H1 (cell line): ENCODE results near the gene ASPG. TPM values are rescaled to one million over a fixed set of nuclear protein-coding genes. Genes with fewer than 3 reads are reported as not detected.

Source experiments
- CTCF ChIA-PET: fragments of 300-600 bp; sonication (Branson Sonifier 250); formaldehyde crosslinking; loops from one replicate; lab custom pipeline; 2021; ENCODE audit not compliant: partially characterized antibody; lab: Charles Lee
- POLR2A ChIA-PET: fragments of 300-600 bp; sonication (Branson Sonifier 250); formaldehyde crosslinking; loops from one replicate; lab custom pipeline; 2021; ENCODE audit warnings: inconsistent platforms; ENCODE audit not compliant: partially characterized antibody; lab: Charles Lee
- DNase-seq, 2 experiments: peaks; one replicate each; pipeline versions ENCODE4 v3.0.0 to v3.0.0-alpha.2; 2010 to 2022; ENCODE audit warnings: low spot score in 2 of 2, low read depth in 1 of 2, mixed read lengths in 1 of 2
- FAIRE-seq: peaks from 2 replicates; lab custom pipeline; 2011; peaks lifted over from hg19 to GRCh38; lab: Jason Lieb, UNC
- H2AFZ ChIP-seq: 2 replicates; pipeline ENCODE4 v1.8.1; 2012; ENCODE audit warnings: low read length, inconsistent platforms
- H2AK5ac ChIP-seq: 2 replicates; pipeline ENCODE4 v1.6.1; 2013; ENCODE audit warnings: low read depth, low read length
- H2BK120ac ChIP-seq: replicated peaks from 2 replicates; pipeline ENCODE3; 2013; ENCODE audit warnings: low read depth, low read length, inconsistent platforms
- H2BK12ac ChIP-seq: 2 replicates; pipeline ENCODE4 v1.6.1; 2013; ENCODE audit warnings: low read depth, low read length
- H2BK15ac ChIP-seq: 2 replicates; pipeline ENCODE4 v1.6.1; 2013; ENCODE audit warnings: low read length
- H2BK20ac ChIP-seq: 2 replicates; pipeline ENCODE4 v1.6.1; 2013; ENCODE audit warnings: low read length
- H2BK5ac ChIP-seq: 2 replicates; pipeline ENCODE4 v1.6.1; 2013; ENCODE audit warnings: low read depth, low read length
- H3K14ac ChIP-seq: 2 replicates; pipeline ENCODE4 v1.6.1; 2013; ENCODE audit warnings: inconsistent platforms; ENCODE audit not compliant: insufficient read length
- H3K18ac ChIP-seq: 2 replicates; pipeline ENCODE4 v1.6.1; 2013; ENCODE audit warnings: low read length; ENCODE audit errors: extremely low read depth
- H3K23ac ChIP-seq: 2 replicates; pipeline ENCODE4 v1.6.1; 2013; ENCODE audit warnings: inconsistent platforms; ENCODE audit not compliant: insufficient read length
- H3K23me2 ChIP-seq: 2 replicates; pipeline ENCODE4 v1.6.1; 2013; ENCODE audit warnings: low read depth, low read length
- H3K27ac ChIP-seq: 2 replicates; pipeline ENCODE4 v1.6.1; 2011; ENCODE audit warnings: low read depth, low read length, inconsistent platforms
- H3K27me3 ChIP-seq, 4 experiments: replicated peaks in 1 of 4; 1 replicate in 1 of 4; 2 replicates in 3 of 4; pipeline versions ENCODE4 v1.6.1 to v1.8.1; 2011 to 2013; ENCODE audit warnings: low read length in 3 of 4, mild to moderate bottlenecking in 3 of 4, inconsistent platforms in 2 of 4, mixed read lengths in 2 of 4, moderate library complexity in 1 of 4; ENCODE audit not compliant: control insufficient read depth in 3 of 4, insufficient read depth in 3 of 4; ENCODE audit errors: extremely low read depth in 1 of 4
- H3K36me3 ChIP-seq, 4 experiments: 2 replicates each; pipeline versions ENCODE4 v1.6.1 to v1.8.1; 2011 to 2013; ENCODE audit warnings: mild to moderate bottlenecking in 4 of 4, low read length in 3 of 4, moderate library complexity in 2 of 4, control low read depth in 1 of 4, inconsistent platforms in 1 of 4; ENCODE audit not compliant: insufficient read depth in 4 of 4, control insufficient read depth in 2 of 4
- H3K4ac ChIP-seq: replicated peaks from 2 replicates; pipeline ENCODE3; 2013; ENCODE audit warnings: low read length, low read depth, mixed read lengths, inconsistent platforms; ENCODE audit not compliant: insufficient read length
- H3K4me1 ChIP-seq, 4 experiments: replicated peaks in 1 of 4; 1 replicate in 1 of 4; 2 replicates in 3 of 4; pipeline versions ENCODE4 v1.6.1 to v1.8.1; 2011 to 2013; ENCODE audit warnings: low read length in 3 of 4, inconsistent platforms in 2 of 4, mixed read lengths in 1 of 4; ENCODE audit not compliant: insufficient read depth in 4 of 4, control insufficient read depth in 3 of 4
- H3K4me2 ChIP-seq, 2 experiments: 2 replicates each; pipeline versions ENCODE4 v1.6.1 to v1.8.1; 2011 to 2013; ENCODE audit warnings: low read depth in 2 of 2, low read length in 2 of 2, control low read depth in 1 of 2, inconsistent platforms in 1 of 2, mild to moderate bottlenecking in 1 of 2; ENCODE audit not compliant: insufficient read depth in 1 of 2
- H3K4me3 ChIP-seq, 4 experiments: fragments of 200-600, 300-600 bp in 1 of 4; sonication (generic), shearing (Covaris generic), sonication (Bioruptor Twin) in 1 of 4; 2 replicates each; pipeline versions ENCODE4 v1.5.1 to v1.8.1; 2011 to 2016; ENCODE audit warnings: low read length in 4 of 4, low read depth in 3 of 4, control low read depth in 2 of 4, inconsistent platforms in 2 of 4, mild to moderate bottlenecking in 2 of 4, mixed read lengths in 1 of 4, moderate library complexity in 1 of 4; ENCODE audit not compliant: insufficient read depth in 2 of 4; ENCODE audit errors: extremely low read depth in 1 of 4
- H3K56ac ChIP-seq: replicated peaks from 2 replicates; pipeline ENCODE3; 2013; ENCODE audit warnings: low read depth, mild to moderate bottlenecking, mixed read lengths, low read length, inconsistent platforms; ENCODE audit not compliant: insufficient read length
- H3K79me1 ChIP-seq: 2 replicates; pipeline ENCODE4 v1.6.1; 2013; ENCODE audit warnings: low read depth, low read length, control low read depth
- H3K79me2 ChIP-seq, 2 experiments: 2 replicates each; pipeline versions ENCODE4 v1.6.1 to v1.8.1; 2012 to 2013; ENCODE audit warnings: low read length in 2 of 2, mild to moderate bottlenecking in 2 of 2, inconsistent platforms in 1 of 2; ENCODE audit not compliant: insufficient read depth in 2 of 2, control insufficient read depth in 1 of 2
- H3K9ac ChIP-seq, 4 experiments: replicated peaks in 1 of 4; 1 replicate in 1 of 4; 2 replicates in 3 of 4; pipeline versions ENCODE4 v1.6.1 to v1.8.1; 2011 to 2013; ENCODE audit warnings: low read depth in 3 of 4, low read length in 3 of 4, control low read depth in 2 of 4, mild to moderate bottlenecking in 2 of 4, moderate library complexity in 2 of 4, inconsistent platforms in 1 of 4; ENCODE audit errors: extremely low read depth in 1 of 4
- H3K9me3 ChIP-seq, 2 experiments: 2 replicates each; pipeline versions ENCODE4 v1.6.1 to v1.8.1; 2012 to 2013; ENCODE audit warnings: mild to moderate bottlenecking in 2 of 2, moderate library complexity in 2 of 2, control low read depth in 1 of 2, inconsistent platforms in 1 of 2, low read depth in 1 of 2, low read length in 1 of 2, mixed read lengths in 1 of 2; ENCODE audit not compliant: insufficient read depth in 2 of 2
- H4K20me1 ChIP-seq, 2 experiments: replicated peaks in 1 of 2; 2 replicates each; pipeline versions ENCODE3 to v1.8.1; 2011 to 2013; ENCODE audit warnings: inconsistent platforms in 2 of 2, low read length in 2 of 2, mild to moderate bottlenecking in 1 of 2; ENCODE audit not compliant: insufficient read depth in 2 of 2, control insufficient read depth in 1 of 2
- H4K5ac ChIP-seq: 2 replicates; pipeline ENCODE4 v1.6.1; 2013; ENCODE audit warnings: low read length, low read depth, mixed read lengths, inconsistent platforms; ENCODE audit not compliant: insufficient read length
- H4K8ac ChIP-seq: 2 replicates; pipeline ENCODE4 v1.8.0; 2013; ENCODE audit warnings: mild to moderate bottlenecking, moderate library complexity, low read length, inconsistent platforms; ENCODE audit not compliant: insufficient read depth; ENCODE audit errors: extremely low read depth
- H4K91ac ChIP-seq: replicated peaks from 2 replicates; pipeline ENCODE3; 2013; ENCODE audit warnings: low read length, mixed read lengths, inconsistent platforms; ENCODE audit not compliant: insufficient read length
- ASH2L ChIP-seq: fragments of 200-600, 300-600 bp; sonication (generic); IDR thresholded peaks from one replicate; pipeline ENCODE4 v1.7.1; 2017; ENCODE audit warnings: low read length
- BCL11A ChIP-seq, 2 experiments: IDR thresholded peaks; one replicate each; pipeline ENCODE4 v1.6.1; 2011; ENCODE audit warnings: low read depth in 2 of 2, low read length in 2 of 2, mild to moderate bottlenecking in 2 of 2
- CBX5 ChIP-seq: fragments of 300-800, 300-1000 bp; sonication (generic); IDR thresholded peaks from 2 replicates; pipeline ENCODE4 v1.7.1; 2016; ENCODE audit warnings: antibody characterized with exemption, low read length, low read depth
- CHD2 ChIP-seq: IDR thresholded peaks from 2 replicates; pipeline ENCODE4 v1.6.1; 2012; ENCODE audit warnings: low read length, improper control_type of control experiment
- HDAC2 ChIP-seq, 2 experiments: fragments of 300-600 bp in 1 of 2; sonication (generic) in 1 of 2; IDR thresholded peaks; 2 replicates each; pipeline ENCODE4 v1.6.1; 2011 to 2012; ENCODE audit warnings: low read depth in 2 of 2, low read length in 2 of 2, mild to moderate bottlenecking in 2 of 2, moderate library complexity in 2 of 2, borderline replicate concordance in 1 of 2, inconsistent platforms in 1 of 2
- JUND ChIP-seq: IDR thresholded peaks from 2 replicates; pipeline ENCODE4 v1.6.1; 2011; ENCODE audit warnings: mild to moderate bottlenecking, improper control_type of control experiment, low read length
- KDM1A ChIP-seq: fragments of 200-600, 300-600 bp; sonication (generic); IDR thresholded peaks from 2 replicates; pipeline ENCODE4 v1.7.1; 2016; ENCODE audit warnings: mild to moderate bottlenecking, low read length, borderline replicate concordance
- NANOG ChIP-seq: IDR thresholded peaks from 2 replicates; pipeline ENCODE4 v1.6.1; 2011; ENCODE audit warnings: low read length, low read depth, mild to moderate bottlenecking, inconsistent platforms; ENCODE audit not compliant: insufficient read depth, poor library complexity, severe bottlenecking
- RAD21 ChIP-seq, 2 experiments: IDR thresholded peaks in 1 of 2; conservative IDR thresholded peaks in 1 of 2; 2 replicates each; pipeline ENCODE4 v1.6.1; 2011; ENCODE audit warnings: low read depth in 2 of 2, low read length in 2 of 2, improper control_type of control experiment in 1 of 2, inconsistent platforms in 1 of 2, mild to moderate bottlenecking in 1 of 2, moderate library complexity in 1 of 2
- SRF ChIP-seq: IDR thresholded peaks from 2 replicates; pipeline ENCODE4 v1.6.1; 2011; ENCODE audit warnings: mild to moderate bottlenecking, low read depth, low read length, moderate library complexity
- TAF1 ChIP-seq: IDR thresholded peaks from 2 replicates; pipeline ENCODE4 v1.6.1; 2011; ENCODE audit warnings: mild to moderate bottlenecking, low read depth, low read length
- TCF12 ChIP-seq: IDR thresholded peaks from 2 replicates; pipeline ENCODE4 v1.6.1; 2011; ENCODE audit warnings: low read depth, mild to moderate bottlenecking, low read length
- TEAD4 ChIP-seq: IDR thresholded peaks from 2 replicates; pipeline ENCODE4 v1.6.1; 2012; ENCODE audit warnings: low read depth, low read length, inconsistent platforms, mixed read lengths
- WGBS, 2 experiments: shearing (Covaris generic) in 1 of 2; methylation state at CpG; one replicate each; pipeline versions ENCODE4 v1.1.6 to v1.1.7; 2013 to 2015; ENCODE audit warnings: low lambda C conversion rate in 2 of 2, mixed read lengths in 2 of 2, inconsistent platforms in 1 of 2, low coverage in 1 of 2, missing lambda C conversion rate in 1 of 2; ENCODE audit not compliant: insufficient replicate concordance in 2 of 2, insufficient coverage in 1 of 2, insufficient read length in 1 of 2; ENCODE audit errors: extremely low coverage in 1 of 2, missing lambda C conversion rate in 1 of 2; 5-methylcytosine and 5-hydroxymethylcytosine counted together
- polyA plus RNA-seq, 7 experiments: library from polyadenylated mRNA; depleted of rRNA in 3 of 7; stranded (reverse) in 5 of 7; unstranded in 2 of 7; fragments of >200 nt in 5 of 7; fragments of 200-250 nt in 2 of 7; gene quantifications; 1 replicate in 5 of 7; 2 replicates in 1 of 7; 4 replicates in 1 of 7; pipeline versions ENCODE4 v1.2.1 to v1.2.3, GENCODE V29; 2011 to 2013; ENCODE audit warnings: missing spikeins in 2 of 7, mixed read lengths in 2 of 7
- total RNA-seq: library from RNA; stranded (reverse); fragmentation: NEBNext Ultra II Directional; extraction: Animal tissue kit (Norgen Biotek cat#: 25700); gene quantifications from 2 replicates; pipeline ENCODE4 v1.2.1, GENCODE V29; 2021
- TF ChIP-seq, protein P1 (sequence below): IDR thresholded peaks from 2 replicates; pipeline ENCODE4 v1.6.1; 2011; ENCODE audit warnings: low read length, improper control_type of control experiment

Gene ASPG
- total and polyA plus RNA-seq, 2 of the 8 experiments (the other 6 are each of a cell fraction or from before 2014, with no cell fraction given) = 0.34 to 0.59 TPM

DNA sequence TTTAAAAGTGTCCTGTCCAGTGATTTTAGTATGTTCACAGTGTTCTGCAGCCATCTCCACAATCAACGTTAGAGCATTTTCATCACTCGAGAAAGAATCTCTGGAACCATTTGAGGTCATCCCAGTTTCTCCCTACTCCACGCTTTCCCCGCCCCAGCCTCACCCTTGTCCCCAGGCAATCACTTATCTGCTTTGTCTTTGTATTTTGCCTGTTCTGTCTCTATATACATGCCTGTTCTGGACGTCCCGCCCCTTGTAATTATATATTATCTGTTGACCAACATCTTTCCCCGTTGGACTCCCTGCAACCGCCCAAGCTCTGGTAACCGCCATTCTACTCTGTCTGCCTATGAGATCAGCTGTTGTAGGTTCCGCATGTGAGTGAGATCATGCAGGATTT is 21.5 kb upstream of the ASPG start:
- no peak overlapping the region for H2AFZ ChIP-seq
- no peak overlapping the region for H3K4me2 ChIP-seq
- no peaks in the 10 kb centered on the region for H3K36me3 ChIP-seq
- ChIA-PET CTCF (interaction anchor here (0.6 to 4.8 kb wide), 2 partner anchors 13 to 1657 kb away, joined by 3 to 23 read pairs; no protein-coding TSS in a partner anchor), POLR2A (no interaction called here)
- H4K8ac ChIP-seq = no peak overlapping the region
- no peaks in the 10 kb centered on the region for H3K4me1 ChIP-seq
- H3K23ac ChIP-seq = no peak overlapping the region
- H2AK5ac ChIP-seq = no peak overlapping the region
- no peak overlapping the region for H2BK12ac ChIP-seq
- no peak overlapping the region for H4K91ac ChIP-seq
- H2BK5ac ChIP-seq = no peak overlapping the region
- H3K4me3 ChIP-seq = no peak overlapping the region
- no peak overlapping the region for H4K5ac ChIP-seq
- no peak overlapping the region for H2BK120ac ChIP-seq
- no peak overlapping the region for H3K56ac ChIP-seq
- H3K79me1 ChIP-seq = no peaks in the 10 kb centered on the region
- FAIRE-seq (no peak), DNase-seq (no peak)
- 85% methylated on average over 10 of the region's 10 CpGs; no CpG with 5 or more reads in 1 of the 2 experiments for WGBS, 2 experiments
- no peak overlapping the region for H2BK15ac ChIP-seq
- no peaks in the 10 kb centered on the region for H3K79me2 ChIP-seq
- no peaks in the 10 kb centered on the region for H3K23me2 ChIP-seq
- no peak overlapping the region for H3K27ac ChIP-seq
- H3K9me3 ChIP-seq = peaks cover 14 to 19% of the 10 kb centered on the region in 2 experiments
- H3K9ac ChIP-seq = no peak overlapping the region
- no peaks in the 10 kb centered on the region for H3K27me3 ChIP-seq
- H3K14ac ChIP-seq = no peak overlapping the region
- H3K4ac ChIP-seq = no peak overlapping the region
- no peak overlapping the region for H2BK20ac ChIP-seq
- no peak for TF ChIP-seq SRF
- TF ChIP-seq JUND = no peak
- TF ChIP-seq ASH2L = no peak
- TF ChIP-seq BCL11A (IDR thresholded peaks at IDR 0.05; ENCODE audit: low read depth in 2 of 2, low read length in 2 of 2) = no peak
- no peak for TF ChIP-seq RAD21 (IDR thresholded peaks at IDR 0.05 in 1 of 2, conservative IDR thresholded peaks at IDR 0.05 in 1 of 2; ENCODE audit: low read depth in 2 of 2, low read length in 2 of 2)
- no peak for TF ChIP-seq TCF12
- no peak for TF ChIP-seq KDM1A
- TF ChIP-seq, protein P1, sequence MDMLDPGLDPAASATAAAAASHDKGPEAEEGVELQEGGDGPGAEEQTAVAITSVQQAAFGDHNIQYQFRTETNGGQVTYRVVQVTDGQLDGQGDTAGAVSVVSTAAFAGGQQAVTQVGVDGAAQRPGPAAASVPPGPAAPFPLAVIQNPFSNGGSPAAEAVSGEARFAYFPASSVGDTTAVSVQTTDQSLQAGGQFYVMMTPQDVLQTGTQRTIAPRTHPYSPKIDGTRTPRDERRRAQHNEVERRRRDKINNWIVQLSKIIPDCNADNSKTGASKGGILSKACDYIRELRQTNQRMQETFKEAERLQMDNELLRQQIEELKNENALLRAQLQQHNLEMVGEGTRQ = no peak
- no peak for TF ChIP-seq NANOG
- no peak for TF ChIP-seq CBX5
- no peak for TF ChIP-seq HDAC2 (IDR thresholded peaks at IDR 0.05; ENCODE audit: borderline replicate concordance in 1 of 2, low read depth in 2 of 2, low read length in 2 of 2)
- no peak for TF ChIP-seq TAF1
- TF ChIP-seq TEAD4 = no peak
- TF ChIP-seq CHD2 = no peak
- H3K18ac ChIP-seq = no peak overlapping the region
- H4K20me1 ChIP-seq = no peaks in the 10 kb centered on the region
